IPS DF 6.9 (cell line): ENCODE measurements around the gene HS3ST1.
"Not testable (repeated sequence)": the region's sequence is repeated elsewhere in the genome, so short reads cannot be mapped to it uniquely, and the experiment has no call there.

Source experiments
- DNase-seq: peaks from one replicate; pipeline ENCODE4 v3.0.0-alpha.2; 2013; ENCODE audit warnings: low read depth, low spot score
- H3K27ac ChIP-seq: one replicate; pipeline ENCODE4 v1.5.1; 2013; ENCODE audit warnings: low read length, control low read depth
- H3K27me3 ChIP-seq: 2 replicates; pipeline ENCODE4 v1.6.1; 2013; ENCODE audit warnings: mild to moderate bottlenecking, low read length; ENCODE audit not compliant: control insufficient read depth, insufficient read depth
- H3K36me3 ChIP-seq: 2 replicates; pipeline ENCODE4 v1.6.1; 2013; ENCODE audit warnings: low read length; ENCODE audit not compliant: control insufficient read depth, insufficient read depth
- H3K4me1 ChIP-seq: 2 replicates; pipeline ENCODE4 v1.6.1; 2013; ENCODE audit warnings: low read length; ENCODE audit not compliant: control insufficient read depth, insufficient read depth
- H3K4me3 ChIP-seq: 2 replicates; pipeline ENCODE4 v1.5.1; 2013; ENCODE audit warnings: mild to moderate bottlenecking, low read length
- H3K9me3 ChIP-seq: 2 replicates; pipeline ENCODE4 v1.6.1; 2013; ENCODE audit warnings: low read length, inconsistent platforms; ENCODE audit not compliant: control insufficient read depth, insufficient read depth
- WGBS: extraction: QIAGEN DNeasy Blood & Tissue Kit; methylation state at CpG from one replicate; pipeline ENCODE4 v1.1.7; 2013; ENCODE audit warnings: mixed read lengths, missing lambda C conversion rate; ENCODE audit not compliant: insufficient read length, insufficient coverage; 5-methylcytosine and 5-hydroxymethylcytosine counted together

HS3ST1 gene

DNA sequence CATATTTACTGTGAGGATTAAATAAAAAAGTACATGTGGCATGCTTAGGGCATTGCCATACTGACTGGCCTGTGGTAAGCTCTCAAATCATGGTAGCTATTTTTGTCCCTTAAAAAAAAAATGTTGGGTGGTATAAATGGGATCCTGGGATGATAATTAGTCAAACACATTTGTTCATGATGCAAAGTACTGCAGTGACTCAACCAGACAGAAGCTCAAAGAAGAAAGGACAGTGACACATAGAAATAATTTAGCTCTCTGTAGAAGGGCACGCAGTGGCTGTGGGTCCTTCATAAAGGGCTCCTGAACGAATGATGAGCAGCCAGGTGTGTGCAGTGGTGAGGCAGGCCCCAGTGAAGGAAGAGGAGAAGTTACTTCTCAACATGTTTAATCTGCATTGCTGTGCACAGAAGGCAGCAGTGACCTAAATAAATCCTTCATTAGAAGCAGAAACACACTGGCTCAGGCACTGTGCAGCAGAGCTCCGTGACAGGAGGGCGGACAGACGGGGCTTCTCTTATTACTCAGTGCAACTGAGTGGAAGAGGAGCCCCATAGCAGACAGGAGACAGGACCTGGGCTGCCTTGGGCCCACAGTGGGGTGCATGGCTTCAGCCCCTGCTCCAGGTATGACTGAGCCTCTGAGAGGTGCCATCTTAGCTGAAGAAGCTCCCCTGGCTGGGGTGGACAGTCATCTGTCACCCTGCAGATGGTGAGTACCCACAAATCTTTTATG, 20.3 kb downstream of the HS3ST1 start:
- H3K4me1 ChIP-seq: peaks cover 2% of the 10 kb centered on the region; the same call in 1 of the 2 replicates
- no peaks in the 10 kb centered on the region for H3K9me3 ChIP-seq
- H3K27ac ChIP-seq: no peak overlapping the region
- DNase-seq: no peak
- no peaks in the 10 kb centered on the region for H3K27me3 ChIP-seq
- H3K36me3 ChIP-seq: no peaks in the 10 kb centered on the region
- no CpG with 5 or more reads among the region's 5 CpGs for WGBS
- no peak overlapping the region for H3K4me3 ChIP-seq

DNA sequence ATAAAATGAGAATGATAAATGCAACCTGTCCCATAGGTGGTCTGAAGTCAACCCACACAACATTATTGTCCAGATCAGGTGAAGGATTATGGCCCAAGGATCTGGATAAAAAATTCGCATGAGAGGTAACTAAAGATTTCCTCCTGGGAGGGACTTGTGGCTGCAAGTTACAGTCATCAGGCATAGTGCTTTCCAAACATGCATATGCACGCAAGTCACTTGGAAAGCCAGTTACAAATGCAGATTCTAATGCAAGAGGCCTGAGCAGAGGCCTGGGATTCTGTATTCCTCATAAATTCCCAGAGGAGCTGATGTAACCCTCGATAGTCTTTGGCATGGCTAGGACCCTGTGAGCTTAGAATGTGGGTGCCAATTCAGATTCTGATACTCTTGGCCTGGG, 21.1 kb downstream of the HS3ST1 start:
- no CpG with 5 or more reads among the region's 3 CpGs for WGBS
- Histone ChIP-seq H3K27me3 (no peaks in the 10 kb centered on the region), H3K27ac (no peak overlapping the region), H3K4me1 (peaks cover 2% of the 10 kb centered on the region; the same call in 1 of the 2 replicates), H3K9me3 (no peaks in the 10 kb centered on the region), H3K36me3 (no peaks in the 10 kb centered on the region), H3K4me3 (no peak overlapping the region)
- DNase-seq: no peak

DNA sequence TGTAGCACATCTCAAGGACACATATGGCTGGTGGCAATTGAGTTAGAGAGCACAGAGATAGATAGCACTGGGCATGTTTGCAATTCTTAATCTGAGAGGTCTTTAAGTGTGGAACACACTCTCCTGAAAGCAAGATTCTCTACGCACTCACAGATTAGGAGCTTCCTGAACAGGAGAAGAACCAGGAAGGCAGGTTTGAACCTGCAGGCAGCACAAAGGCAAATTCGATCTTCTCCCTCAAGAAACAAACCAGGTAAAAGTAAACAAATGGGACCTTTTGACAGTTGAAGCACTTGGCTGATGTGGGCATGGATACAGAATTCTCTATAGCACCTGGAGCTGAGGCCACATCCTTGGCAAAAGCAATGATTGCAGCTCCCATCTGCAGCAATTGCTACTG, 24.3 kb downstream of the HS3ST1 start:
- no peak overlapping the region for H3K4me3 ChIP-seq
- H3K9me3 ChIP-seq: no peaks in the 10 kb centered on the region
- H3K27ac ChIP-seq: no peak overlapping the region
- H3K27me3 ChIP-seq: no peaks in the 10 kb centered on the region
- WGBS: no CpG with 5 or more reads among the region's 2 CpGs
- peaks cover 2% of the 10 kb centered on the region for H3K4me1 ChIP-seq
- H3K36me3 ChIP-seq: peaks cover 3% of the 10 kb centered on the region; the same call in 1 of the 2 replicates
- DNase-seq: no peak

DNA sequence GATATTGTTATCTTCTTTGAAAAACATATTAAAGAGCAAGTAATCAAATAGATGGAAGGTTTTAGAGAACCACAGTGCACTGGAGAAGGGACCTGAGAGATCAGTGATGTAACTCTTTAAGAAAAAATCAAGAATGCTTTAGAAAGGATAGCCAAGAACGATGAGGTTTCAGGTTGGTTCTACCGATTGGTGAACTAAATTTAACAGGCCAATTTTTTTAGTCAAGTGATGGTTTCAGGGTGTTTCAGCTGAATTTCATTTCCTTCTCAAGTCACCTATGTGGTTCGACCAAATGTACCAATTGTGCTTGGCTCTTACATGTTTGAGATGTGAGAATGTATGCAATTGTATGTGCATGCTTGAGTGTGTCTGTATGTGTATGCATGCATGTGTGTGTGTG, 26.5 kb downstream of the HS3ST1 start:
- no CpG with 5 or more reads among the region's 3 CpGs for whole genome bisulfite sequencing
- peaks cover 3% of the 10 kb centered on the region; the same call in 1 of the 2 replicates for H3K36me3 ChIP-seq
- H3K9me3 ChIP-seq: no peaks in the 10 kb centered on the region
- H3K27ac ChIP-seq: no peak overlapping the region
- H3K4me1 ChIP-seq: peaks cover 2% of the 10 kb centered on the region
- no peaks in the 10 kb centered on the region for H3K27me3 ChIP-seq
- DNase-seq: no peak
- no peak overlapping the region for H3K4me3 ChIP-seq

DNA sequence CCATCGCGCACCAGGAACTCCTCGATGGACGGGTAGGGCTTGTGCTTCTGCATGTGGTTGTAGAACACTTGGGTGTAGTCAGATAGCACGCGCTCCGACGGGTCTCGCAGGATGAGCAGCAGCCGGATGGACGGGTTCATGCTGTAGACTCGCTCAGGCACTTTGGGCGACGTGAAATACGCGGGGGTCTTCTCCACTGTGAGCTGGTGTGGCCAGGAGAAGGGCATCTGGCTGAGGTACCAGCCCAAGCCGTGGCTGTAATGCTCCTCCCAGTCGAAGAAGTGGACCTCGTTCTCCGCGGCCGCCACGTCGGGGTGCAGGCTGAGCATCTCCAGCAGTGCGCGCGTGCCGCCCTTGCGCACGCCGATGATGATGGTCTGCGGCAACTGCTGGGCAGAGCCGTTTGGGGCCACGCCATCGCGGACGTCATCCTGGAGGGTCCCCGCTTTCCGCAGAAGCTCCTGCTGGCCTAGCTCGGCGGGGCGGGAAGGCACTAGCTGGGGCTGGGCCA, 29.2 kb downstream of the HS3ST1 start:
- no CpG with 5 or more reads among the region's 42 CpGs for WGBS
- Histone ChIP-seq H3K36me3 (peaks cover 3% of the 10 kb centered on the region; the same call in 1 of the 2 replicates), H3K27me3 (no peaks in the 10 kb centered on the region), H3K9me3 (no peaks in the 10 kb centered on the region), H3K27ac (no peak overlapping the region), H3K4me3 (no peak overlapping the region), H3K4me1 (no peaks in the 10 kb centered on the region; the same call in 1 of the 2 replicates)
- DNase-seq: no peak

DNA sequence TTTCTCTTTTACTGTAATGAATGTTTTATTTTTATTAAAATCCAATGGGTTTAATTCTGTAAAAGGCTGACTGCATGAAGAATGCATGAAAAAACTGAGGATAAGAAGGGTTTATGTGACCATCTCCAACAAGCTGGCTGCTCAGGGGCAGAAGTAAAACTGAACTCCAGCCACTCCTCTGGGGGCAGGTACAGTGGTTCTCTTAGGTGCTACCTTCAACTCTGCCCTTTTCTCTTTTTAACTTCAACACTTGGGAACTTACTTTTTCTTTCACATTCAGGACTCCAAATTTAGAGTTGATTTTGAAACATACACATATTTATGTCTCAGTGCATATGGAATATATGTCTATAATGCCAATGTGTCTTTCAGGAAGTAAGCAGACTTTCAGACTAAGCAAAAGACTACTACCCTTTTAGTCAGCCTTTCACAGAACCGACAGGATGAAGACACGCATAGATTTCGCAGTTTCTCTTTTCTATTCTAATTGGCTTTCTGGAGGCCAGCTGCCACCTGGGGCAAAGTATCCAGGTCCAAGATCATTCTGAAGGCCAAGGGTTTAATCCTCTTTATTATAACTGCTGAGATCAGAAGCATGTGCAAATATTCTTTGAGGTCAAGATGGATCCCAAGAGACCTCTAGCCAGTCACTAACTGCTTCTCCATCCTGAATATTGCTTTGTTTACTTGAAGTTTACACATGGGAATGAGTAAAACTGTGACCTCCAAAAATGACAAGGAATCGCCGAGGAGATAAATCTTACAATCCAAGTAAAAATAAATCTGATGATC, 30.7 kb downstream of the HS3ST1 start:
- H3K27me3 ChIP-seq: no peaks in the 10 kb centered on the region
- H3K4me1 ChIP-seq: no peaks in the 10 kb centered on the region; the same call in 1 of the 2 replicates
- WGBS: no CpG with 5 or more reads among the region's 5 CpGs
- no peak overlapping the region for H3K4me3 ChIP-seq
- H3K9me3 ChIP-seq: no peaks in the 10 kb centered on the region
- peaks cover 3% of the 10 kb centered on the region; the same call in 1 of the 2 replicates for H3K36me3 ChIP-seq
- no peak overlapping the region for H3K27ac ChIP-seq
- DNase-seq: no peak

DNA sequence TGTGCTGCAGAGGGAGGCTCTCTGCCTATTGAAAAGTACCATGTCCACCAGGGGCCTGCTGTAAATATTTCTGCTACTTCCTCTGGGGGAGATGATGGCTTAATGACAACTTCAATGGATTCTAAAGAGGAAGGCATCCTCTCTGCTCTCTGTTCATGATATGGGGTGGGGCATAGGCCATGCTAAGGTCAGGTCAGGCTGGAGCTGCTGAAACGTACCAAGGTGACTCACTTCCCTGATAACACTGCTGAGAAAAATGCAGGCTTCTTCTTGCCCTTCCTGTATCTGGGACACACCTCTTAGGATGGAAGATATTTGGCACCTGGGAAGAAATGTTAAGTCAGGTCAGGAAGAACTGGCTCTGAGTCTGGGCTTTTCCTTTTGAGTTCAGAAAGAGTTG, 31.5 kb downstream of the HS3ST1 start:
- H3K9me3 ChIP-seq: no peaks in the 10 kb centered on the region
- H3K27ac ChIP-seq: no peak overlapping the region
- H3K27me3 ChIP-seq: no peaks in the 10 kb centered on the region
- WGBS: no CpG with 5 or more reads among the region's 1 CpG
- DNase-seq: no peak
- H3K4me1 ChIP-seq: no peaks in the 10 kb centered on the region; the same call in 1 of the 2 replicates
- H3K4me3 ChIP-seq: no peak overlapping the region
- peaks cover 3% of the 10 kb centered on the region; the same call in 1 of the 2 replicates for H3K36me3 ChIP-seq

DNA sequence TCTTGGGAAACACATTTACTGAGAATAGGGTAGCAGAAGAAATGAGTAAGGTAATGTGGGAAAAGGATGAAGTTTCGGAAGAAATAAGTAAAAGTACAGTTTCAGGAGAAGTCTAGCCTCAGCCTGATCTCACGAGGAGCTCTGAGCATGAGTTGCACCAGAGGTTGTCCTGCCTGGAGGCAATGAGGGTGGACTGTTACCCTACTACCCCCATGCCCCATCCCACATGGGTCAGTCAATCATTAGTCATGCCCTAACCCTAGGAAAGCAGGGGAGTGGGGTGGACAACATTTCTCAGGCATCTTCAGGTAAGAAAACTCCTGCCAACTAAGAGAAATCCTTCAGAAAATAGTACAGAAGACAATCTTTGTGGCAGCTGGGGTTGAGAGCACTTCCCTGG, 35.1 kb downstream of the HS3ST1 start:
- Histone ChIP-seq H3K27me3 (no peaks in the 10 kb centered on the region), H3K36me3 (no peaks in the 10 kb centered on the region), H3K9me3 (no peaks in the 10 kb centered on the region), H3K4me3 (no peak overlapping the region), H3K27ac (no peak overlapping the region), H3K4me1 (no peaks in the 10 kb centered on the region)
- no peak for DNase-seq
- 100% methylated on average over 1 of the region's 2 CpGs for WGBS

DNA sequence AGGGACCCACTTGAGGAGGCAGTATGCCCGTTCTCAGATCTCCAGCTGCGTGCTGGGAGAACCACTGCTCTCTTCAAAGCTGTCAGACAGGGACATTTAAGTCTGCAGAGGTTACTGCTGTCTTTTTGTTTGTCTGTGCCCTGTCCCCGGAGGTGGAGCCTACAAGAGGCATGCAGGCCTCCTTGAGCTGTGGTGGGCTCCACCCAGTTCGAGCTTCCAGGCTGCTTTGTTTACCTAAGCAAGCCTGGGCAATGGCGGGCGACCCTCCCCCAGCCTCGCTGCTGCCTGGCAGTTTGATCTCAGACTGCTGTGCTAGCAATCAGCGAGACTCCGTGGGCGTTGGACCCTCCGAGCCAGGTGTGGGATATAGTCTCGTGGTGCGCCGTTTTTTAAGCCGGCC, 44.6 kb downstream of the HS3ST1 start:
- WGBS: no CpG with 5 or more reads among the region's 15 CpGs

DNA sequence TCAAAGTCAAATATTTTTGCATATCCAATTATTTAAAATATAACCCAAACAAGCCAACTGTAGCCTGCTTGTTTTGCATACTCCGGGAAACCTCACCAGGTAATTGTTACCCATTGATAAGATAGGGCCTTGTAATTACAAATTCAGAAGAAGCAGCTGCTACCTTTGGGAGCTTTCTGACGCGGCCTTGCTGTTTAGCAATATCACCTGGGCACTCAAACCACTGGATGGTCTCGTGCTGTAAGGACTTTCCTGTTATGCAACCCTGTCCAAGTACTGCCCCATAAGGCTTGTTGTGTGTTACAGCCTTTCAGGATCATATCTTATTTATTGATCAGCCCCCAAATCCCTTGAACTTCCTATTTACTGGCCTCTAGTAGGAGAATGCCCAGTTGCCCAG, 52.1 kb downstream of the HS3ST1 start:
- Histone ChIP-seq H3K27ac (no peak overlapping the region), H3K9me3 (no peaks in the 10 kb centered on the region), H3K4me3 (no peak overlapping the region), H3K27me3 (no peaks in the 10 kb centered on the region), H3K4me1 (no peaks in the 10 kb centered on the region), H3K36me3 (no peaks in the 10 kb centered on the region)
- DNase-seq: no peak
- WGBS: no CpG with 5 or more reads among the region's 4 CpGs

More for the DNA sequence above, 44.6 kb downstream of the HS3ST1 start:
- H3K27me3 ChIP-seq, H3K9me3 ChIP-seq, H3K36me3 ChIP-seq, H3K27ac ChIP-seq, H3K4me3 ChIP-seq, DNase-seq, H3K4me1 ChIP-seq: not testable (repeated sequence)
